H1 (cell line): ENCODE measurements around the gene CRHBP. TPM values are rescaled to one million over a fixed set of nuclear protein-coding genes. Genes with fewer than 3 reads are reported as not detected.

Experiments used
- CTCF ChIA-PET: fragments of 300-600 bp; sonication (Branson Sonifier 250); formaldehyde crosslinking; loops from one replicate; lab custom pipeline; 2021; ENCODE audit not compliant: partially characterized antibody; lab: Charles Lee
- POLR2A ChIA-PET: fragments of 300-600 bp; sonication (Branson Sonifier 250); formaldehyde crosslinking; loops from one replicate; lab custom pipeline; 2021; ENCODE audit warnings: inconsistent platforms; ENCODE audit not compliant: partially characterized antibody; lab: Charles Lee
- DNase-seq, 2 experiments: peaks; one replicate each; pipeline versions ENCODE4 v3.0.0 to v3.0.0-alpha.2; 2010 to 2022; ENCODE audit warnings: low spot score in 2 of 2, low read depth in 1 of 2, mixed read lengths in 1 of 2
- FAIRE-seq: peaks from 2 replicates; lab custom pipeline; 2011; peaks lifted over from hg19 to GRCh38; lab: Jason Lieb, UNC
- H2AFZ ChIP-seq: 2 replicates; pipeline ENCODE4 v1.8.1; 2012; ENCODE audit warnings: low read length, inconsistent platforms
- H2AK5ac ChIP-seq: 2 replicates; pipeline ENCODE4 v1.6.1; 2013; ENCODE audit warnings: low read depth, low read length
- H2BK120ac ChIP-seq: replicated peaks from 2 replicates; pipeline ENCODE3; 2013; ENCODE audit warnings: low read depth, low read length, inconsistent platforms
- H2BK12ac ChIP-seq: 2 replicates; pipeline ENCODE4 v1.6.1; 2013; ENCODE audit warnings: low read depth, low read length
- H2BK15ac ChIP-seq: 2 replicates; pipeline ENCODE4 v1.6.1; 2013; ENCODE audit warnings: low read length
- H2BK20ac ChIP-seq: 2 replicates; pipeline ENCODE4 v1.6.1; 2013; ENCODE audit warnings: low read length
- H2BK5ac ChIP-seq: 2 replicates; pipeline ENCODE4 v1.6.1; 2013; ENCODE audit warnings: low read depth, low read length
- H3K14ac ChIP-seq: 2 replicates; pipeline ENCODE4 v1.6.1; 2013; ENCODE audit warnings: inconsistent platforms; ENCODE audit not compliant: insufficient read length
- H3K18ac ChIP-seq: 2 replicates; pipeline ENCODE4 v1.6.1; 2013; ENCODE audit warnings: low read length; ENCODE audit errors: extremely low read depth
- H3K23ac ChIP-seq: 2 replicates; pipeline ENCODE4 v1.6.1; 2013; ENCODE audit warnings: inconsistent platforms; ENCODE audit not compliant: insufficient read length
- H3K23me2 ChIP-seq: 2 replicates; pipeline ENCODE4 v1.6.1; 2013; ENCODE audit warnings: low read depth, low read length
- H3K27ac ChIP-seq: 2 replicates; pipeline ENCODE4 v1.6.1; 2011; ENCODE audit warnings: low read depth, low read length, inconsistent platforms
- H3K27me3 ChIP-seq, 4 experiments: replicated peaks in 1 of 4; 1 replicate in 1 of 4; 2 replicates in 3 of 4; pipeline versions ENCODE4 v1.6.1 to v1.8.1; 2011 to 2013; ENCODE audit warnings: low read length in 3 of 4, mild to moderate bottlenecking in 3 of 4, inconsistent platforms in 2 of 4, mixed read lengths in 2 of 4, moderate library complexity in 1 of 4; ENCODE audit not compliant: control insufficient read depth in 3 of 4, insufficient read depth in 3 of 4; ENCODE audit errors: extremely low read depth in 1 of 4
- H3K36me3 ChIP-seq, 4 experiments: 2 replicates each; pipeline versions ENCODE4 v1.6.1 to v1.8.1; 2011 to 2013; ENCODE audit warnings: mild to moderate bottlenecking in 4 of 4, low read length in 3 of 4, moderate library complexity in 2 of 4, control low read depth in 1 of 4, inconsistent platforms in 1 of 4; ENCODE audit not compliant: insufficient read depth in 4 of 4, control insufficient read depth in 2 of 4
- H3K4ac ChIP-seq: replicated peaks from 2 replicates; pipeline ENCODE3; 2013; ENCODE audit warnings: low read length, low read depth, mixed read lengths, inconsistent platforms; ENCODE audit not compliant: insufficient read length
- H3K4me1 ChIP-seq, 4 experiments: replicated peaks in 1 of 4; 1 replicate in 1 of 4; 2 replicates in 3 of 4; pipeline versions ENCODE4 v1.6.1 to v1.8.1; 2011 to 2013; ENCODE audit warnings: low read length in 3 of 4, inconsistent platforms in 2 of 4, mixed read lengths in 1 of 4; ENCODE audit not compliant: insufficient read depth in 4 of 4, control insufficient read depth in 3 of 4
- H3K4me2 ChIP-seq, 2 experiments: 2 replicates each; pipeline versions ENCODE4 v1.6.1 to v1.8.1; 2011 to 2013; ENCODE audit warnings: low read depth in 2 of 2, low read length in 2 of 2, control low read depth in 1 of 2, inconsistent platforms in 1 of 2, mild to moderate bottlenecking in 1 of 2; ENCODE audit not compliant: insufficient read depth in 1 of 2
- H3K4me3 ChIP-seq, 4 experiments: fragments of 200-600, 300-600 bp in 1 of 4; sonication (generic), shearing (Covaris generic), sonication (Bioruptor Twin) in 1 of 4; 2 replicates each; pipeline versions ENCODE4 v1.5.1 to v1.8.1; 2011 to 2016; ENCODE audit warnings: low read length in 4 of 4, low read depth in 3 of 4, control low read depth in 2 of 4, inconsistent platforms in 2 of 4, mild to moderate bottlenecking in 2 of 4, mixed read lengths in 1 of 4, moderate library complexity in 1 of 4; ENCODE audit not compliant: insufficient read depth in 2 of 4; ENCODE audit errors: extremely low read depth in 1 of 4
- H3K56ac ChIP-seq: replicated peaks from 2 replicates; pipeline ENCODE3; 2013; ENCODE audit warnings: low read depth, mild to moderate bottlenecking, mixed read lengths, low read length, inconsistent platforms; ENCODE audit not compliant: insufficient read length
- H3K79me1 ChIP-seq: 2 replicates; pipeline ENCODE4 v1.6.1; 2013; ENCODE audit warnings: low read depth, low read length, control low read depth
- H3K79me2 ChIP-seq, 2 experiments: 2 replicates each; pipeline versions ENCODE4 v1.6.1 to v1.8.1; 2012 to 2013; ENCODE audit warnings: low read length in 2 of 2, mild to moderate bottlenecking in 2 of 2, inconsistent platforms in 1 of 2; ENCODE audit not compliant: insufficient read depth in 2 of 2, control insufficient read depth in 1 of 2
- H3K9ac ChIP-seq, 4 experiments: replicated peaks in 1 of 4; 1 replicate in 1 of 4; 2 replicates in 3 of 4; pipeline versions ENCODE4 v1.6.1 to v1.8.1; 2011 to 2013; ENCODE audit warnings: low read depth in 3 of 4, low read length in 3 of 4, control low read depth in 2 of 4, mild to moderate bottlenecking in 2 of 4, moderate library complexity in 2 of 4, inconsistent platforms in 1 of 4; ENCODE audit errors: extremely low read depth in 1 of 4
- H3K9me3 ChIP-seq, 2 experiments: 2 replicates each; pipeline versions ENCODE4 v1.6.1 to v1.8.1; 2012 to 2013; ENCODE audit warnings: mild to moderate bottlenecking in 2 of 2, moderate library complexity in 2 of 2, control low read depth in 1 of 2, inconsistent platforms in 1 of 2, low read depth in 1 of 2, low read length in 1 of 2, mixed read lengths in 1 of 2; ENCODE audit not compliant: insufficient read depth in 2 of 2
- H4K20me1 ChIP-seq, 2 experiments: replicated peaks in 1 of 2; 2 replicates each; pipeline versions ENCODE3 to v1.8.1; 2011 to 2013; ENCODE audit warnings: inconsistent platforms in 2 of 2, low read length in 2 of 2, mild to moderate bottlenecking in 1 of 2; ENCODE audit not compliant: insufficient read depth in 2 of 2, control insufficient read depth in 1 of 2
- H4K5ac ChIP-seq: 2 replicates; pipeline ENCODE4 v1.6.1; 2013; ENCODE audit warnings: low read length, low read depth, mixed read lengths, inconsistent platforms; ENCODE audit not compliant: insufficient read length
- H4K8ac ChIP-seq: 2 replicates; pipeline ENCODE4 v1.8.0; 2013; ENCODE audit warnings: mild to moderate bottlenecking, moderate library complexity, low read length, inconsistent platforms; ENCODE audit not compliant: insufficient read depth; ENCODE audit errors: extremely low read depth
- H4K91ac ChIP-seq: replicated peaks from 2 replicates; pipeline ENCODE3; 2013; ENCODE audit warnings: low read length, mixed read lengths, inconsistent platforms; ENCODE audit not compliant: insufficient read length
- JUN ChIP-seq: IDR thresholded peaks from 2 replicates; pipeline ENCODE4 v1.6.1; 2011; ENCODE audit warnings: low read depth, mild to moderate bottlenecking, improper control_type of control experiment, low read length
- RBBP5 ChIP-seq: IDR thresholded peaks from 2 replicates; pipeline ENCODE4 v1.7.1; 2012; ENCODE audit warnings: low read depth, mild to moderate bottlenecking, inconsistent platforms, low read length, moderate library complexity, borderline replicate concordance
- TAF1 ChIP-seq: IDR thresholded peaks from 2 replicates; pipeline ENCODE4 v1.6.1; 2011; ENCODE audit warnings: mild to moderate bottlenecking, low read depth, low read length
- WGBS, 2 experiments: shearing (Covaris generic) in 1 of 2; methylation state at CpG; one replicate each; pipeline versions ENCODE4 v1.1.6 to v1.1.7; 2013 to 2015; ENCODE audit warnings: low lambda C conversion rate in 2 of 2, mixed read lengths in 2 of 2, inconsistent platforms in 1 of 2, low coverage in 1 of 2, missing lambda C conversion rate in 1 of 2; ENCODE audit not compliant: insufficient replicate concordance in 2 of 2, insufficient coverage in 1 of 2, insufficient read length in 1 of 2; ENCODE audit errors: extremely low coverage in 1 of 2, missing lambda C conversion rate in 1 of 2; 5-methylcytosine and 5-hydroxymethylcytosine counted together
- polyA plus RNA-seq, 7 experiments: library from polyadenylated mRNA; depleted of rRNA in 3 of 7; stranded (reverse) in 5 of 7; unstranded in 2 of 7; fragments of >200 nt in 5 of 7; fragments of 200-250 nt in 2 of 7; gene quantifications; 1 replicate in 5 of 7; 2 replicates in 1 of 7; 4 replicates in 1 of 7; pipeline versions ENCODE4 v1.2.1 to v1.2.3, GENCODE V29; 2011 to 2013; ENCODE audit warnings: missing spikeins in 2 of 7, mixed read lengths in 2 of 7
- total RNA-seq: library from RNA; stranded (reverse); fragmentation: NEBNext Ultra II Directional; extraction: Animal tissue kit (Norgen Biotek cat#: 25700); gene quantifications from 2 replicates; pipeline ENCODE4 v1.2.1, GENCODE V29; 2021
- TF ChIP-seq, protein P1 (sequence below): IDR thresholded peaks from 2 replicates; pipeline ENCODE4 v1.6.1; 2012; ENCODE audit warnings: low read length, inconsistent platforms

CRHBP gene
- total and polyA plus RNA-seq, 2 of the 8 experiments (the other 6 are each of a cell fraction or from before 2014, with no cell fraction given) = 0.30 TPM; not detected in 1

DNA sequence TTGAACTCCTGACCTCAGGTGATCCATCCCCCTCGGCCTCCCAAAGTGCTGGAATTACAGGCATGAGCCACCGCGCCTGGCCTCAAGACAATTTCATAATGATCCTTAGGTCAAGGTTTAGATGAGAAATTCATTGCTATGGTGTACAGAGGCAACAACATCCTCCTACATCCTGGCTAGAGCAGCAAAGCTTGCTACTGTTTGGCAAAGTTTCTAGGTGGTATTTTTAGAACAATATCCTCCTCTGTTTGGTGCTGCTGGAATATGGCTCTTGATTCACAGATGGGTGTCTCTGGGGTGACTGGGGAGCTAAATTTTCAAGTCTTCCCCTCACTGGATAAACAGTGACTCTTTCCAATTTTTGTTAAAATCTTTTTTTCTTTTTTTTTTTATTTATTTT lies 30.6 kb downstream of the CRHBP start:
- no peak overlapping the region for H2AK5ac ChIP-seq
- 100% methylated on average over 3 of the region's 3 CpGs; no CpG with 5 or more reads in 1 of the 2 experiments for WGBS, 2 experiments
- H3K23ac ChIP-seq = no peak overlapping the region
- no peak overlapping the region for H2BK120ac ChIP-seq
- H3K4me2 ChIP-seq = no peak overlapping the region
- H4K91ac ChIP-seq = no peak overlapping the region
- H3K4ac ChIP-seq = no peak overlapping the region
- no peak overlapping the region for H3K4me3 ChIP-seq
- no peak overlapping the region for H4K8ac ChIP-seq
- no peaks in the 10 kb centered on the region for H4K20me1 ChIP-seq
- no peaks in the 10 kb centered on the region for H3K27me3 ChIP-seq
- FAIRE-seq (no peak), DNase-seq (no peak)
- no peak overlapping the region for H2BK5ac ChIP-seq
- no peak overlapping the region for H3K14ac ChIP-seq
- no peak overlapping the region for H4K5ac ChIP-seq
- H3K18ac ChIP-seq = no peak overlapping the region
- no peak overlapping the region for H3K56ac ChIP-seq
- no peaks in the 10 kb centered on the region for H3K79me1 ChIP-seq
- H3K27ac ChIP-seq = no peak overlapping the region
- TF ChIP-seq TAF1 (no peak), RBBP5 (no peak), JUN (no peak)
- TF ChIP-seq, protein P1, sequence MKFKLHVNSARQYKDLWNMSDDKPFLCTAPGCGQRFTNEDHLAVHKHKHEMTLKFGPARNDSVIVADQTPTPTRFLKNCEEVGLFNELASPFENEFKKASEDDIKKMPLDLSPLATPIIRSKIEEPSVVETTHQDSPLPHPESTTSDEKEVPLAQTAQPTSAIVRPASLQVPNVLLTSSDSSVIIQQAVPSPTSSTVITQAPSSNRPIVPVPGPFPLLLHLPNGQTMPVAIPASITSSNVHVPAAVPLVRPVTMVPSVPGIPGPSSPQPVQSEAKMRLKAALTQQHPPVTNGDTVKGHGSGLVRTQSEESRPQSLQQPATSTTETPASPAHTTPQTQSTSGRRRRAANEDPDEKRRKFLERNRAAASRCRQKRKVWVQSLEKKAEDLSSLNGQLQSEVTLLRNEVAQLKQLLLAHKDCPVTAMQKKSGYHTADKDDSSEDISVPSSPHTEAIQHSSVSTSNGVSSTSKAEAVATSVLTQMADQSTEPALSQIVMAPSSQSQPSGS = no peak
- no peaks in the 10 kb centered on the region for H3K4me1 ChIP-seq
- no peak overlapping the region for H2AFZ ChIP-seq
- no peaks in the 10 kb centered on the region for H3K79me2 ChIP-seq
- no peaks in the 10 kb centered on the region for H3K36me3 ChIP-seq
- H3K9ac ChIP-seq = no peak overlapping the region
- H2BK20ac ChIP-seq = no peak overlapping the region
- ChIA-PET CTCF (no interaction called here), POLR2A (interaction anchor here (0.6 kb wide), 1 partner anchor 11 kb away, joined by 3 read pairs; no protein-coding TSS in a partner anchor)
- no peak overlapping the region for H2BK12ac ChIP-seq
- no peak overlapping the region for H2BK15ac ChIP-seq
- H3K9me3 ChIP-seq = no peaks in the 10 kb centered on the region; a peak in 1 of 4 replicates
- H3K23me2 ChIP-seq = no peaks in the 10 kb centered on the region
